Body of pancreas (tissue), 4 donors: ENCODE data around the gene MRPL34.

Experiments
- POLR2A ChIP-seq, 3 donors: fragments of 450-650 bp; IDR thresholded peaks; one replicate each; pipeline ENCODE4 v1.6.1; 2016; ENCODE audit warnings: antibody characterized with exemption in 3 of 3, mild to moderate bottlenecking in 2 of 3
- TF ChIP-seq, protein P1 (sequence below), 7 experiments: fragments of 450-650 bp in 4 of 7; fragments of 200-600 bp in 3 of 7; sonication (generic) in 3 of 7; IDR thresholded peaks; one replicate each; pipeline ENCODE4 v1.5.1; 2016 to 2019; ENCODE audit warnings: antibody characterized with exemption in 7 of 7

DNA sequence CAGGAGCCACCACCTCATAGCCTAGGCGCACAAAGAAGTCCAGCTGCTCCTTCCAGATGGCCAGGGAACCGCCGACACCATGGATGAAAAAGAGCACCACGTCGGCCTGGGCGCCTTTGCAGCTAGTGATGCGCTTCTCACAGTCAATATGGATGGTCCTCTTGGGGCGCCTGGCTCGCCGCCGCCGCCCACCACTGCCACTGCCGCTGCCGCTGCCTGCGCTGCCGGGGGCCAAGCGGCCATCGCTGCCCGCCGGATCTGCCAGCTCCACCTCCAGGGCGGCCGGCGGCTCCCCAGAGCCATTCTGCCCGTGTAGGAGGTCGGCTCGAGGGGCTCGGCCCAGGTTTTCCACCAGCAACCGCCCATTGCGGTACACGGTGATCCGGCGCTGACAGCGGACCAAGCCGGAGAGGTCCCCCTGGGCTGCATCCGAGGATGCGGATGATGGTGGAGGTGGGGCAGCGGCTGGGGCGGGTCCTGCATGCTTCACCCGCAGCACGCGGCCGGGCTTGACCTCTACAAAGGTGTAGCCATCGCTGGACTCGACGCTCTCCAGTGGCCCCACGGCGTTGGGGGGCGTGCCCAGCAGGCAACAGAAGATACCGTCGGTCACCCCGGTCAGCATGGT is 4.6 kb upstream of the MRPL34 start:
- TF ChIP-seq, protein P1, sequence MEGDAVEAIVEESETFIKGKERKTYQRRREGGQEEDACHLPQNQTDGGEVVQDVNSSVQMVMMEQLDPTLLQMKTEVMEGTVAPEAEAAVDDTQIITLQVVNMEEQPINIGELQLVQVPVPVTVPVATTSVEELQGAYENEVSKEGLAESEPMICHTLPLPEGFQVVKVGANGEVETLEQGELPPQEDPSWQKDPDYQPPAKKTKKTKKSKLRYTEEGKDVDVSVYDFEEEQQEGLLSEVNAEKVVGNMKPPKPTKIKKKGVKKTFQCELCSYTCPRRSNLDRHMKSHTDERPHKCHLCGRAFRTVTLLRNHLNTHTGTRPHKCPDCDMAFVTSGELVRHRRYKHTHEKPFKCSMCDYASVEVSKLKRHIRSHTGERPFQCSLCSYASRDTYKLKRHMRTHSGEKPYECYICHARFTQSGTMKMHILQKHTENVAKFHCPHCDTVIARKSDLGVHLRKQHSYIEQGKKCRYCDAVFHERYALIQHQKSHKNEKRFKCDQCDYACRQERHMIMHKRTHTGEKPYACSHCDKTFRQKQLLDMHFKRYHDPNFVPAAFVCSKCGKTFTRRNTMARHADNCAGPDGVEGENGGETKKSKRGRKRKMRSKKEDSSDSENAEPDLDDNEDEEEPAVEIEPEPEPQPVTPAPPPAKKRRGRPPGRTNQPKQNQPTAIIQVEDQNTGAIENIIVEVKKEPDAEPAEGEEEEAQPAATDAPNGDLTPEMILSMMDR (IDR thresholded peaks at IDR 0.05) = no peak
- no peak for TF ChIP-seq POLR2A (IDR thresholded peaks at IDR 0.05)
